ENCODE results near the gene NEK8.
"Not testable (repeated sequence)": the region's sequence is repeated elsewhere in the genome, so short reads cannot be mapped to it uniquely, and the experiment has no call there.

The NEK8 gene

DNA sequence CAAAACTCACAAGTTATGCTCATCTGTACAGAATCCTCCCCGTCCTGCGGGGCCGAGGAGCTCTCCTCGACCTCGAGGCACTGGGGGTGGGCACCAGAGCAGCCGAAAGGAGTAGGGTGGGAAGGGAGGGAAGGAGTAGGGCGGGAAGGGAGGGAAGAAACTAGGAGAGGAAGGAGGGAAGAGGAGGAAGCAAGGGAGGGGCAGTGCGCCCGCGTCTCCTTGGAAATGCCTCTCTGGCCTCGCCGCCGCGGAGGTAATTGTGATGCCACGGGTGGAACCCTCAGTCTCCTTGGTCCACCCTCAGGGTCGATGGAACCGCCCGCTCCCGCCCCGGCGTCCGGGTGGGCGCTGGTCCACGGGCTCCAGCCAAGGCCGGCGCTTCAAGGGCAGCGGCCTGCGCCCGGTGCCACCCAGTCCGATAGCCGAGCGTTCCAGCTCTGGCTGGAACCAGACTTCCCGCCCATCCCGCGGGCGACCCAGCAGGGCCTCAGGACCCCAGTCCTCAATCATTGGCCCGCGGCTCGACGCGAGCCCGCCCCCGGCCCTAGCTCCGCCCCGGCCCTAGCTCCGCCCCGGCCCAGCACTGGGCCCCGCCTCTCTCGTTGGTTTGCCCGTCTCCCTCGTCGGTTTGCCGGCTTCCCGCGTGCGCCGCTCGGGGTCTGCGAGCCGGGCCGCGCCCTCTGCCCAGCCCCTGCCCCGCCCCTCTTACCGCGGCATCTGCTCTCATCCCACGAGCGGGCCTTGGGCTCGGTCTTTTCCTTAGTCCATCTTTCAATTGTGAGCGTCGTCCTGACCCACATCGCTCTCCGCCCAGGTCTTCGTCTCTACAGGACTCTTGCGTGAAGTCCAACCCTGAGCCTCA lies 17.5 kb upstream of the NEK8 start:
- peak; percentile 72 to 76 for DNase-seq (ENCODE audit: low read depth in 2 of 2)

DNA sequence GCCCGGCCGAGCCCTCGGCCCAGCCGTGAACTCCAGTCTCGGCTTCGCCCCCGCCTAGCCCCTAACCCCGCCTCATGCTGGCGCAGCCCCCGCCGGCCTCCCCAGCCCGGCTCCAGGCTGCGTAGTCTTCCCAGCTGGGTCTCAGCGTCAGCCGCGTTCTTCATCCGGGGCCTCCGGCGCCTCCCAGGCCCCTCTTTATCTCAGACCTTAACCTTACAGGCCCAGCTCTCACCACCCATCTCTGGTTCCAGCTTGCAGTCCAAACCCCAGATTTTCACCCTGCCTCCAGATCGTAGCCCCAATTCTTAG lies 16.9 kb upstream of the NEK8 start, which contains the start of gene PROCA1:
PROCA1 (minus strand) TSS at position 166 of the 309 bp plus-strand sequence. CDS start 228 bp downstream, outside the sequence.
- no peak for DNase-seq (ENCODE audit: low read depth in 2 of 2)

DNA sequence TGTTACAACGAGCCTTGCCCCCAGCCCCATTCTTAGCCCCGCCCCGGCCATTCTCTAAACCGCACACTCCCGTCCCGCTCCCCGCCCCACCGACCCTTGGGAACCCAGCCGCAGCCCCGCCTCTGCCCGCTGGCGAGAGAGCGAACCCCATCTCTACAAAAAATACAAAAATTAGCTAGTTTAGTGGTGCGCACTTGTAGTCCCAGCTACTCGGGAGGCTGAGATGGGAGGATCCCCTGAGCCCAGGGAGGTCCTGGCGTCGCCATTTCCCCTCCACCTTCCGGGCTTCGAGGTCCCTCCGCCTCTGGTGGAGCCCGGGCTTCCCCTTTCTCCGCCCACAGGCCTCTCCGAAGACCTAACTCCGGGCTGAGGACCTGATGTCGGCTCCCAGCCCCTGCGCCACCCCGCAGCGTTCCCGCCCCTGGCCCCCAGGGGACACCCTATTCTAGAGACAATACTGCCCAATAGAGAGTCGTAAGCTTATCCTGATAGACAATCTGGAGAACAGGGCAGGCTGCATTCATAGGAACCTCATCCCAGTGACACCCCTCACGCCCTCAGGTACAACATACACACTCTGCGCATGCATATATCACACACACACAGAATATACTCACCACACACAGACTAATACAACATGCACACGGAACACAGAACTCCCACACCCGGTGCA lies 16.4 kb upstream of the NEK8 start:
- no peak for DNase-seq (ENCODE audit: low read depth in 2 of 2)

DNA sequence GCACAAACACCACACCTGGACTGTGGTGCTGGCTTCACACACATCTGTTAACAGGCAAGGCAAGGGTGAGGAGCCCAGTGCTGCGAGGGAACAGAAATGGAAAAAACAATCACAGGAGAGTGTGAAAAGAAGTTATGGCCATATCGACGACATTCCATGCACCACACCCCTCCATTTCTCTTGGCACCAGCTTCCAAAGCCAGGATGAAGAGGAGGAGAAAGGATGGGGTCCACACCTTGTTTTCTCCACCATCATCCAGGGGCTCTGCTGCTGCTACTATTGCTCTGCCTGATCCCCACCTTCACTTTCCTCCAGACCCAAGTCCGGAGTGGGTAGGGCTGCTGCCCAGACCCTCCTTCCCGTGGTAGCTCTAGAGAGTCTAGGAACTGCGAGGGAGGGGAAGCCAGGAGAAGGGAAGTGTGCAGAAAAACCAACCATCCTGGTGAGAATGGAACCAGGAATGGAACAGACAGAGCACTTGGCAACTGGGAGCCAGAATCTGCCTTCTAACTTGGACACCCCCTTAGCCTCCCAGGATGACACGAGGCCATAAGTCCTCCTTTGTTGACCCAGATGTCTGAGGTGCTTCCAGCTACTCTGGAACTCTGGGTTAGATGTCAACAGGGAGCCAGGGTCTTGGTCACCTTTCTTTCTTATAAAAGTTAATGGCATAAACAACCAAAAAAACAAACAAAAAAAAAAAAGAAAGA lies 15.7 kb upstream of the NEK8 start:
- no peak for DNase-seq (ENCODE audit: low read depth in 2 of 2)

DNA sequence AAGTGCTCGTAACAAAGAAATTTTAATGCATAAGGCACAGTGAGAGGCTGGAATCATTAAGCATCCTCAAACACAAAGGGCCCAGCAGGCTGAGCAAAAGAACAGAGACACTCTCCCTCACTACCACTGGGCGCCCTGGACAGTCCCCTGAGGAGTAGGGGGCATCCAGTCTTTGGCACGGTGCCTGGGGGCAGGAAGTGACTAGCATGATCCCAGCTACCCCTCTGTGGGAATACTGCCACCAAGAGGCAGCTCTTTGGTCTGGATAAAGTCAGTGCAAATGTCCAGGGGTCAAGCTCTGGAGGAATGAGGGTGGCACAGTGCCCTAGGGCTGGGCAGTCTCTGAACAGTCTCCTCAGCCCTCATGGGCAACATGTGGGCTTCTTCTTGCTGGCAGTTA lies 14.3 kb upstream of the NEK8 start:
- no peak for DNase-seq (ENCODE audit: low read depth in 2 of 2)

DNA sequence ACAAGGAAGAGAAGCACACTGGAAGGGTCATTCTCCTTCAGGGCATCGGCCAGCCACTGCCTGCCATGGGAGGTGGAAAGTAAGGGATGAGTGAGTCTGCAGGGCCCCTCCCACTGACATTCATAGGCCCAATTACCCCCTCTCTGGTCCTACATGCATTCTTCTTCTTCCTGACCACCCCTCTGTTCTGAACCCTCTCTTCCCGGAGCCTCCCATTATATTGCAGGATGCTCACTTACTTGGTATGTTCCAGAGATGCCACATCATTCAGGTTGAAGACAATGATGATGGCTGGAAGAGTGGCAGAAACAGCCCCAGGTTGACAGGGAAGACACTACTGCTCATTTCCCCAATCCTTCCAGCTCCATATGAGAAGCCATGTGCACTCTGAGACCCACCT lies 13.4 kb upstream of the NEK8 start:
- no peak for DNase-seq (ENCODE audit: low read depth in 2 of 2)

DNA sequence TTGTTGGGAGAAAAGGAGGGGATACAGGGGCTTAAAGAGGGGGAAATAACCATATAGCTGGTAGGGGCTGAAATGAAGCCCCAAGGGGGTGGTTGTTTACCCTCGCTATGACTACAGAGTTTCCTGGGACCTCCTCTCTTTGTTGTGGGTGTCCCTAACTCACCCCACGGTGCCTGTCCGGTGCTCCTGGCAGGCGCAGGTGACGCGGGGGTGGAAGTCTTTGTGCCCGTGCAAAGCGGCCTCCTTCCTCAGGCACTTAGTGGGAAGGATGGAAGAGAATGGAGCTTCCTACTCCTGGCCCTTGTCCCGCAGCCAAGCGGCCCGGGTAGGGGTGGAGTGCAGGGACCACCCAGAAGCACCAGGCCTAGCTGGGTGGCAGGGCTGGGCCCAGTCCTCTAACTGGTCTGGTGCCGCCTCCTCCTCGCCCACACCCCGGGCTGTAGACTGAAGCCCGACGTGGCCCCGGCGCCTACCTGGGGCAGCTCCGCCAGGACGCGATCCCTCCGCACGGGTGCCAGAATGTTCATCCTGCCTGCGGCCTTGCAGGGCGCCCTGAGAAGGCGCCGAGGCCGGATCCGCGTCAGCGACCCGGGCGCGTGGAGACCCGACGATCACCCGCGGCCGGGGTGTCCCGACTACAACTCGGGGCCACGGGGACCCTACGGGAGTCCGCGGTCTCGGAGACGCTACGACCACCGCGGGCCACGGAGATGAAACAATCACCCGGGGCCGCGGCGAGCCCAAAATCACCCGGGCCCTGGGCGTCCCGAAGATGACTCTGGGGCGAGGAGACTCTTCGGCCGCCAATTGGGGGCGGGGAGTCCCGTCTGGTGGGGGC lies 11.6 kb upstream of the NEK8 start:
- no peak for DNase-seq (ENCODE audit: low read depth in 2 of 2)

DNA sequence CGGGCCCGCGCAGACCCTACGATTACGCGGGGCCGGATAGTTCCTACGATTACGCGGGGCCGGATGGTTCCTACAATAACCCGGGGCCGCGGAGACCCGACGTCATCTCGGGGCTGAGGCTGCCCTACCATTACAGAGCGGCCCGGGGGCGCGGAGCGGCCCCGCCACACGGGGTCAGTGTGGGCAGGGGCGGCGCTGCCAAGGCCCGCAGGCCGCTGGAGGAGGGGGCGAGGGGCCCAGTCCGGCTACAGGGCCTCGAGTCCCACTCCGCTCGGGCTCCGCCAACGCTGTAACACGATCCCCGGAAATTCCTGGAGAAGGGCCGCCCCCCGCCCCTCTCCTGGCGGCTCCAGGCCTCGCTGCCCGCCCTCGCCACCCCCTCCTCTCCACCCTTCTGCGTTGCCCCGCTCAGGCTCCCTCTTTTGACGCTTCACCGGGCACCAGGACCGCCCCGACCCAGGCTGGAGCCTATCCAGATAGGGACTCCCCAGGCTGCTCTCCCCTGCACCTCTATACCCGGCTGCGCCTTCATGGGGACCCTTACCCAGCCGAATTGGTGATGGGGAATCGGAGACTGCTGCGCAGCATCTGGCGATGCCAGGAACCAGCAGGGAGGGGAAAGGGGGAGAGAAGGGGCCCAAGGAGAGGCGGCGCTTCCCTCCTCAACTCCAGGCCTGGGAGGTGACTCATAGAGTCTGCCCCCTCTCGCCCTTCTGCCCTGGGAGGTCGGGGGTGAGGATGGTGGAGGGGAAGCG lies 10.8 kb upstream of the NEK8 start, which contains the start of gene RAB34:
RAB34 (minus strand) TSS at position 291 of the 755 bp plus-strand sequence. CDS start 602 bp downstream, outside the sequence.
- no peak for DNase-seq (ENCODE audit: low read depth in 2 of 2)

DNA sequence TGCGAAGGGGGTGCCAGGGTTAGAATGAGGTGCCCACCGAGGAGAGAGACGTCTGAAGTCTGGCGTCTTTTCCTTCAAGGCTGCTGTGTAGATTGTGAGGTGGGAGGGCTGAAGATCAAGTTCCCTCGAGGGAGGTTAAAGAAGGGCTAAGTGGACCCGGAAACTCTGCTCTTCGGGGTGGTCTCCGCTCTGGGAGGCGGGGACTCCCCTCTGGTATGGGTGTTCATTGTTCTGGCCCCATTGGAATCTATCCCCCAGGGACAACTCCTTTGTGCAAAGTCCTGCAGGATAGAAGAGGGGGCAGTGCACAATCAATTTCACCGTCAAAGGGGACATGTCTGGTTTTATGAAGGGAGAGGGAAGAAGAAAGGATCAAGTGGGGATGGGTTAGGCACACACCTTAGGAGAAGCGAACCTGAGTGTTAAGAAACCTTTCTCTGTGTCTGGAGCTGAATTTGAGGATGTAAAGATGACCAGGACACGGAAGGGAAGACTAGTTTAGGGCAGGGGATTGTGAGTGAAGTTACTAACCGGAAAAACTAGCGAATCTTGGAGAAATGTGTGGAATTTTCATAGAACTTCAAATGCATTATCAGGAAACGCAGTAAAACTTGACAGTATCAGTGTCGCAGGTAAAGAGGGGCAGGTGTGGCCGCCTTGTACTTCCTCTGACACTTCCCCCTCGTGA lies 10.1 kb upstream of the NEK8 start:
- no peak for DNase-seq (ENCODE audit: low read depth in 2 of 2)

DNA sequence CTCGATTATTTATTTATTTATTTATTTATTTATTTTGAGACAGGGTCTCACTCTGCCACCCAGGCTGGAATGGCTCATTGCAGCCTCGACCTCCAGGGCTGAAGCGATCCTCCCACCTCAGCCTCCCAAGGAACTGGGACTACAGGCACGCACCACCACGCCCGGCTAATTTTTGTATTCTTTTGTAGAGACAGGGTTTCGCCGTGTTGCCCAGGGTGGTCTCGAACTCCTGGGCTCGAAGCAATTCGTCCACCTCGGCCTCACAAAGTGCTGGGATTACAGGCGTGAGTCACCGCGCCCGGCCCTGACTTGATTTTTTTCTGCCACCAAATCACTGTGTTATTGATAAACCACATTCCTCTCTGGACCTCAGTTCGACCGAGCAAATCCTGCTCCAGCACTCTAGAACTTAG lies 9.6 kb upstream of the NEK8 start:
- no peak for DNase-seq (ENCODE audit: low read depth in 2 of 2)

DNA sequence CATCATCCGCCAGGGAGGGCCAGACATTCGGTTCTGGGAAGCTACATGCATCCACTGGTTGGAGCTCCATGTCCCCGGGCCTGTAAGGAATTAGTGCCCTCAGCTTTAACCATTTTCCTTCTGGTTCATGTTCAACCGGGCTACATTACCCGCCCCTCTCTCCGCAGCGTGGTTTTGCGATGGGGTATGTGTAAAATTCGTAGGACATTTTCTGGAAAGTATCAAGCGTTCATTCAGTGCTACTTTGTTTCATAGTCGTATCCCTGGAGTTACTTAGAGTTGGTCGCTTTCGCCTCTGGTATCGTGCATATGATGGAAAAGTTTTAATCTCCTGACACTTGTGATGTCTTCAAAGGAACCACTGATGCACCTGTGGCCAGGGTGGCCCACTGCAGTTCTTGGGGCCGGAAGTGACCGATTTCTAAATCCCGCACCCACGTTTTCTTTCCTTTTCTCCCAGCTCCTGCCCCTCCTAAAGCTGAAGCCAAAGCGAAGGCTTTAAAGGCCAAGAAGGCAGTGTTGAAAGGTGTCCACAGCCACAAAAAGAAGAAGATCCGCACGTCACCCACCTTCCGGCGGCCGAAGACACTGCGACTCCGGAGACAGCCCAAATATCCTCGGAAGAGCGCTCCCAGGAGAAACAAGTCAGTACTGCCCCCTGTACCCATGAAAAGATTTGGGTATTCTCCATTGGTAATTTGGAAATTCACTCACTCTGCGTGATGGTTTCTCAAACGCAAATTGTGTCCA lies 8.2 kb upstream of the NEK8 start:
- peak in 1 of 2 donors; percentile 51 for DNase-seq (ENCODE audit: low read depth in 2 of 2)

DNA sequence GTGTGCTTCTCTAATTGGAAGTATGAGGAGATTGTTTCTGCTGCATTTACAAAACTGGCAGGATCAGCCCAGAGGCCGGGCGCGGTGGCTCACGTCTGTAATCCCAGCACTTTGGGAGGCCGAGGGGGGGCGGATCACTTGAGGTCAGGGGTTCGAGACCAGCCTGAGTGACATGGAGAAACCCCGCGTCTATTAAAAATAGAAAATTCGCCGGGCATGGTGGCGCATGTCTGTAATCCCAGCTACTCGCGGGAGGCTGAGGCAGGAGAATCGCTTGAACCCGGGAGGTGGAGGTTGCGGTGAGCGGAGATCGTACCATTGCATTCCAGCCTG lies 7.6 kb upstream of the NEK8 start:
- DNase-seq (ENCODE audit: low read depth in 2 of 2): not testable (repeated sequence)

DNA sequence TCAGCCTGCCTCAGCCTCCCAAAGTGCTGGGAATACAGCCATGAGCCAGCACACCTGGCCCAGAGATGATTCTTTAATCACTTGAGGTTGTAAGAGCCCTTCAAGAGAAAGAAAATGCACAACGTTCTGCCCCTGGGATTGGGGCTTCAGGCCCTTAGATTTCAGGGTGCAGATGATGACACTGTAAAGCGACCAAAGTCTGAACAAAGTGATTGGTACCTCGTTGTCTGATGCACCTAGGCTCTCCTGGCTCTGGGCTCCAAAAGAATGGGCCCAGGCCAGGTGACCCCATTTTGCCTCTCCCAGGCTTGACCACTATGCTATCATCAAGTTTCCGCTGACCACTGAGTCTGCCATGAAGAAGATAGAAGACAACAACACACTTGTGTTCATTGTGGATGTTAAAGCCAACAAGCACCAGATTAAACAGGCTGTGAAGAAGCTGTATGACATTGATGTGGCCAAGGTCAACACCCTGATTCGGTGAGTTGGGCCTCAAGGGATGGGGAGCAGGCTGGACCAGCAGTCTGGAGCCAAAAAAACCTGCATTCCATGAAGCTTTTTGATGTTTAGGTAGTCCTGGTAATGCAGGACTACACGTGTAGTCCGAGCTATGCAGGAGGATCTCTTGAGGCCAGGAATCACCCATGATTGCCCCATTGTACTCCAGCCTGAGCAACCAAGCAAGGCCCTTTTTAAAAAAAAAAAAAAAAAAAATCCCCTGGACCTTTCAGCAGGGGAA lies 6.0 kb upstream of the NEK8 start:
- DNase-seq (ENCODE audit: low read depth in 2 of 2): no peak

DNA sequence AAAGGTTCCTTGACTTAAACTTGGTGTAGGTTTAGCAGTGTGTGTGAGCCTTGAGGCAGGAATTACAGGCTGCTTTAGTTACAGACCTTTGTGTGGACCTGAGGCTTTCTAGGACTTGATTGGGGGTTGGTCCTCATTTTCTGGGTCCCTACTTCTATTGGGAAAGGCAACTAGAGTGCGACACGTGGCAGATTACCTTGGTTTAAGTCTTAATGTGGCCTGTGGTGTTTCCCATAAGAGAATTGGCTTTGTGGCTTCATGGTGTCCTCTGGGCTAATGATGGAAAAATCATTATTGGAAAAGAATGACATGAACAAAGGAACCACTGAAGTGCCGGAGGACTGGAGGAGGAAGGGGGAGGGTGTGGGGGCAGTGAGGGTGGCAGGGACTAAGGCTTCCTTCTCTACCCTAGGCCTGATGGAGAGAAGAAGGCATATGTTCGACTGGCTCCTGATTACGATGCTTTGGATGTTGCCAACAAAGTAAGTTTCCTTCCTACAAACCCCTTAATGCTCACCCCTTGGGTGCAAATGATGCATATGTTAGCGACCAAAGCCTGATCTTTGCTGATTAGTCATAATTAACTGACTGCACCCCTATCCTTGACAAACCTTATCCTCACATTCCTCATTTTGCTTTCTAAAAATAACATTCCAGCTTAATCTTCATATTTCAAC lies 5.3 kb upstream of the NEK8 start:
- no peak for DNase-seq (ENCODE audit: low read depth in 2 of 2)

DNA sequence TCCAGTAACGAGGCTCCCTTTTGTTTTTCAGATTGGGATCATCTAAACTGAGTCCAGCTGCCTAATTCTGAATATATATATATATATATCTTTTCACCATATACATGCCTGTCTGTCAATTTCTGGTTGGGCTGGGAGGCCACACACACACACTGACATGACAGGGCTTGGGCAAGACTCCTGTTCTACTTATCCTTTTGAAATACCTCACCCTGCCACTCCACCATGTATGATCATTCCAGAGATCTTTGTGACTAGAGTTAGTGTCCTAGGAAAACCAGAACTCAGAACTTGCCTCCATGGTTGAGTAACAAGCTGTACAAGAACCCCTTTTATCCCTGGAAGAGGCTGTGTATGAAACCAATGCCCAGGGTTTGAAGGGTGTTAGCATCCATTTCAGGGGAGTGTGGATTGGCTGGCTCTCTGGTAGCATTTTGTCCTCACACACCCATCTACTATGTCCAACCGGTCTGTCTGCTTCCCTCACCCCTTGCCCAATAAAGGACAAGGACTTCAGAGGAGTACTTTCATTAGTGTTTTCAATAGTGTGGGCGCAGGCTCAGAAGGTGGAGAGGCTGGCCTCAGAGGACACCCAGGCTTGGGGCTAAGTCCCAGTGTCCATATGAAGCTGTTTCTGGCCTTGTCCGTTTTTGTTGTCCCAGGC lies 4.6 kb upstream of the NEK8 start:
- DNase-seq (ENCODE audit: low read depth in 2 of 2): not testable (repeated sequence)

DNA sequence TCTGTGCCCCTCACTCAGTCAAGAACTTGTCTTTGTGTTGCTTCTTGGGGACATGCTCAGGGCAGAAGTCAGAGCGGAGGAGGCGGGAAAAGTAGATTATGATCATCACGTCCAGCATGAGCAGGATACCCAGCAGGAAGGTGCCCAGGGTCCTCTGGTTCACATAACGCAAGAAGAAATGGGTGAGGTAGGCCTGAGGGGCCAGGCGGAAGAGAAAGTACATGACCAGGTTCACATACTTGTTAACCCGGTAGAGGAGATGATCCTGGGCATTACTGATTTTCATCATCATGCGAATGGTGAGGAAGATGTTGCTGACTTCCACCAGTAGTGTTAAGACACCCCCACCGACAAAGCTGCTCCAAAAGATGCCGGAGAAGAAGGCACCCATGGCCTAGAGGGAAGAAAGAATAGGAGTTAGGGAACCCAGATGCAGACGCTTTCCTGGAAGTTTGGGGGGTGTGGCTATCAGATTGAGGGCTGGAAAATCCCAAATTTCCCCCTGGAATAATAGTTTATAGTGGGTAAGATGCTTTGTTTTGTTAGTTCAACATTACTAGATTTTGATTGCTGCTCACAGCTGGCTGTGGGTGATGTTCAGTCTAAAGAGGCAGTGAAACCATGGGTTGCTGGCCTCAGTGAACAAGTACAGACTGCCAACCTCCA lies 4.0 kb upstream of the NEK8 start:
- DNase-seq (ENCODE audit: low read depth in 2 of 2): no peak

DNA sequence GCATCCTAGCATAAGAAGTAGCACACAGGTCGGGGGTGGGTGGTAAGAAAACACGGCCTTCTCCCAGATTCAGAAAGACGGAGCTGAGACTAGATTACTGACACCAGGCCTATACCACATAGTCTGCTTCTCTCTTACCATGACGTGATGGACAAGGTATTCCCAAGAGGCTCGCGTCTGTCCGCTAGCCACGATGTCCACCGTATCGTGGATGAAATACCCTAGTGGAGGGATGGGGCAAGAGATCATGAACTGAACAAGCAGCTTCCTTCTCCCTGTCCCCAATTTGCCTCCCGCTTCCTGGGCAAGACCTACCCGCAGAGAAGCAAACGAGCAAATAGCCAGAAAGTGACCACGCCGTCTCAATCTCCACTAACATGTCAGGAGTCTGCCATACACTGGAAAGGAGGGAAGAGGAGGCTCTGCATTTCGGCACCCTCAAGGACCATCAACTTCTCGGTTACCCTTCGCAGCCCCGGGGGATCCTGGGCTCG lies 3.4 kb upstream of the NEK8 start:
- no peak for DNase-seq (ENCODE audit: low read depth in 2 of 2)
